B cell (primary cell): ENCODE data around the gene DCDC2B. TPM values are rescaled to one million over a fixed set of nuclear protein-coding genes. Genes with fewer than 3 reads are reported as not detected.

ENCODE experiments used
- ATAC-seq: fragments of 200-7000 bp; cut with Tn5 transposase; one replicate; pipeline ENCODE4 v1.10.0; 2021; ENCODE audit warnings: low read depth, mild to moderate bottlenecking, moderate number of reproducible peaks, moderate library complexity
- CTCF ChIA-PET: fragments of 350-600 bp; sonication (Branson Sonifier 250); formaldehyde crosslinking; loops from one replicate; lab custom pipeline; 2021; ENCODE audit warnings: antibody characterized with exemption, inconsistent platforms; lab: Charles Lee
- POLR2A ChIA-PET: fragments of 350-600 bp; sonication (Branson Sonifier 250); formaldehyde crosslinking; loops from one replicate; lab custom pipeline; 2021; ENCODE audit warnings: antibody characterized with exemption; lab: Charles Lee
- DNase-seq: peaks from one replicate; pipeline ENCODE4 v3.0.0; 2013
- H2AFZ ChIP-seq: 2 replicates; pipeline ENCODE4 v1.6.1; 2012; ENCODE audit warnings: mild to moderate bottlenecking, low read depth, low read length; ENCODE audit not compliant: insufficient read depth, poor library complexity, severe bottlenecking
- H3K27ac ChIP-seq, 2 donors: 1 replicate in 1 of 2; 2 replicates in 1 of 2; pipeline ENCODE4 v1.5.1; 2012 to 2013; ENCODE audit warnings: low read length in 2 of 2, mild to moderate bottlenecking in 2 of 2, moderate library complexity in 1 of 2
- H3K27me3 ChIP-seq, 4 experiments: fragments of 200-600 bp in 1 of 4; sonication (generic) in 1 of 4; replicated peaks in 1 of 4; 1 replicate in 2 of 4; 2 replicates in 2 of 4; pipeline versions ENCODE4 v1.6.1 to v1.7.0; 2013 to 2016; ENCODE audit warnings: low read length in 3 of 4, mild to moderate bottlenecking in 2 of 4, mixed read lengths in 1 of 4, moderate library complexity in 1 of 4; ENCODE audit not compliant: insufficient read depth in 4 of 4, control insufficient read depth in 3 of 4; ENCODE audit errors: control extremely low read depth in 1 of 4
- H3K36me3 ChIP-seq, 2 experiments: replicated peaks in 1 of 2; 1 replicate in 1 of 2; 2 replicates in 1 of 2; pipeline versions ENCODE4 v1.6.1 to v1.7.1; 2013; ENCODE audit warnings: low read length in 1 of 2; ENCODE audit not compliant: insufficient read depth in 2 of 2, control insufficient read depth in 1 of 2; ENCODE audit errors: control extremely low read depth in 1 of 2, extremely low read depth in 1 of 2
- H3K4me1 ChIP-seq, 2 donors: fragments of 200-600 bp in 1 of 2; sonication (generic) in 1 of 2; 1 replicate in 1 of 2; 2 replicates in 1 of 2; pipeline versions ENCODE4 v1.5.1 to v1.6.1; 2013 to 2017; ENCODE audit warnings: low read length in 2 of 2; ENCODE audit not compliant: control insufficient read depth in 2 of 2, insufficient read depth in 2 of 2
- H3K4me2 ChIP-seq: replicated peaks from 2 replicates; pipeline ENCODE3; 2012; ENCODE audit warnings: mild to moderate bottlenecking, low read depth, low read length; ENCODE audit not compliant: poor library complexity, severe bottlenecking
- H3K4me3 ChIP-seq, 5 experiments: fragments of 200-600 bp in 1 of 5; sonication (generic) in 1 of 5; 1 replicate in 3 of 5; 2 replicates in 2 of 5; pipeline versions ENCODE4 v1.5.1 to v1.7.0; 2011 to 2016; ENCODE audit warnings: low read length in 4 of 5, mild to moderate bottlenecking in 4 of 5, low read depth in 2 of 5, control low read depth in 1 of 5, moderate library complexity in 1 of 5; ENCODE audit not compliant: insufficient read depth in 1 of 5; ENCODE audit errors: control extremely low read depth in 1 of 5, extremely low read depth in 1 of 5
- H3K79me2 ChIP-seq: fragments of 200-600 bp; sonication (generic); one replicate; pipeline ENCODE4 v1.6.0; 2016; ENCODE audit warnings: low read length; ENCODE audit not compliant: control insufficient read depth, insufficient read depth
- H3K9ac ChIP-seq: fragments of 200-600 bp; sonication (generic); 2 replicates; pipeline ENCODE4 v1.6.1; 2017; ENCODE audit warnings: mild to moderate bottlenecking, low read length, moderate library complexity
- H3K9me3 ChIP-seq, 3 donors: one replicate each; pipeline versions ENCODE4 v1.6.1 to v1.7.1; 2013; ENCODE audit warnings: low read length in 2 of 3; ENCODE audit not compliant: control insufficient read depth in 2 of 3, insufficient read depth in 1 of 3; ENCODE audit errors: control extremely low read depth in 1 of 3
- H4K20me1 ChIP-seq: 2 replicates; pipeline ENCODE4 v1.6.0; 2012; ENCODE audit warnings: mild to moderate bottlenecking, low read length; ENCODE audit not compliant: insufficient read depth, control insufficient read depth, poor library complexity, severe bottlenecking
- H3K27ac Mint-ChIP-seq: one replicate; pipeline ENCODE4 v1.8.0; 2021; ENCODE audit warnings: mixed read lengths
- H3K27me3 Mint-ChIP-seq: one replicate; pipeline ENCODE4 v1.8.0; 2021; ENCODE audit warnings: mixed read lengths
- H3K4me1 Mint-ChIP-seq: one replicate; pipeline ENCODE4 v1.8.0; 2021; ENCODE audit warnings: mixed read lengths
- H3K4me3 Mint-ChIP-seq: one replicate; pipeline ENCODE4 v1.8.0; 2021; ENCODE audit warnings: mixed read lengths
- H3K9me3 Mint-ChIP-seq: one replicate; pipeline ENCODE4 v1.8.0; 2022; ENCODE audit warnings: mixed read lengths; ENCODE audit not compliant: insufficient read depth
- EZH2 ChIP-seq: IDR thresholded peaks from 2 replicates; pipeline ENCODE4 v1.6.1; 2012; ENCODE audit warnings: borderline replicate concordance, low read depth, mild to moderate bottlenecking, moderate library complexity, low read length; ENCODE audit not compliant: insufficient read depth, poor library complexity, severe bottlenecking
- WGBS: methylation state at CpG from one replicate; pipeline ENCODE4 v1.1.5; 2013; ENCODE audit warnings: missing lambda C conversion rate; ENCODE audit not compliant: insufficient coverage; 5-methylcytosine and 5-hydroxymethylcytosine counted together
- intact Hi-C: fragments of 100-400 bp; cut with micrococcal nuclease; formaldehyde crosslinking; loops from one replicate; pipeline ENCODE4 v1.10.0; 2022
- polyA plus RNA-seq: library from polyadenylated mRNA; depleted of rRNA; stranded (reverse); fragments of >200 nt; gene quantifications from 2 replicates; pipeline ENCODE4 v1.2.3, GENCODE V29; 2012
- total RNA-seq, 2 donors: library from RNA; stranded (reverse); fragments of 120-200 nt in 1 of 2; gene quantifications; 1 replicate in 1 of 2; 2 replicates in 1 of 2; pipeline versions ENCODE4 v1.2.3 to v1.2.4, GENCODE V29; 2013 to 2022
- TF ChIP-seq, protein P1 (sequence below): fragments of 200-600 bp; IDR thresholded peaks from one replicate; pipeline ENCODE4 v1.8.0; 2022; ENCODE audit warnings: antibody characterized with exemption, mild to moderate bottlenecking

The DCDC2B gene
- total and polyA plus RNA-seq, 2 donors (not counting 1 experiment from before 2014, with no cell fraction given) = not detected

- peaks cover 43% of the 10 kb centered on the region for H3K79me2 ChIP-seq
- peak within 1 kb of the TSS; percentile 96 for H3K4me3 Mint-ChIP-seq
- peak within 1 kb of the TSS; percentile 99 for H3K4me2 ChIP-seq
- TF ChIP-seq EZH2 = no peak
- TF ChIP-seq, protein P1, sequence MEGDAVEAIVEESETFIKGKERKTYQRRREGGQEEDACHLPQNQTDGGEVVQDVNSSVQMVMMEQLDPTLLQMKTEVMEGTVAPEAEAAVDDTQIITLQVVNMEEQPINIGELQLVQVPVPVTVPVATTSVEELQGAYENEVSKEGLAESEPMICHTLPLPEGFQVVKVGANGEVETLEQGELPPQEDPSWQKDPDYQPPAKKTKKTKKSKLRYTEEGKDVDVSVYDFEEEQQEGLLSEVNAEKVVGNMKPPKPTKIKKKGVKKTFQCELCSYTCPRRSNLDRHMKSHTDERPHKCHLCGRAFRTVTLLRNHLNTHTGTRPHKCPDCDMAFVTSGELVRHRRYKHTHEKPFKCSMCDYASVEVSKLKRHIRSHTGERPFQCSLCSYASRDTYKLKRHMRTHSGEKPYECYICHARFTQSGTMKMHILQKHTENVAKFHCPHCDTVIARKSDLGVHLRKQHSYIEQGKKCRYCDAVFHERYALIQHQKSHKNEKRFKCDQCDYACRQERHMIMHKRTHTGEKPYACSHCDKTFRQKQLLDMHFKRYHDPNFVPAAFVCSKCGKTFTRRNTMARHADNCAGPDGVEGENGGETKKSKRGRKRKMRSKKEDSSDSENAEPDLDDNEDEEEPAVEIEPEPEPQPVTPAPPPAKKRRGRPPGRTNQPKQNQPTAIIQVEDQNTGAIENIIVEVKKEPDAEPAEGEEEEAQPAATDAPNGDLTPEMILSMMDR = no peak
- POLR2A ChIA-PET = interaction anchor here (0.5 to 2.0 kb wide), 14 partner anchors 21 to 157 kb away, joined by 3 to 11 read pairs (median 4); partner anchors contain the start of genes CCDC28B, HDAC1, KPNA6 and MARCKSL1
- H3K9me3 Mint-ChIP-seq = no peaks in the 10 kb centered on the region
- peak within 1 kb of the TSS; percentile 82 for H3K9ac ChIP-seq
- peak; percentile 90 for ATAC-seq
- peaks cover 0 to 21% of the 10 kb centered on the region in 2 experiments for H3K36me3 ChIP-seq
- H3K27me3 Mint-ChIP-seq = no peaks in the 10 kb centered on the region
- intact Hi-C loops = loop anchor here (1.0 to 2.0 kb wide), 8 partner anchors 21 to 215 kb away; partner anchors contain the start of genes BSDC1, CCDC28B, EIF3I and IQCC
- peak within 1 kb of the TSS; percentile 76 to 90 for H3K27ac ChIP-seq
- H3K27me3 ChIP-seq = no peaks in the 10 kb centered on the region
- H3K4me3 ChIP-seq = peak within 1 kb of the TSS; percentile 71 to 92 (median 76)
- peak; percentile 94 for DNase-seq
- peaks cover 21 to 31% of the 10 kb centered on the region in 2 donors for H3K4me1 ChIP-seq
- CTCF ChIA-PET = interaction anchor here (0.6 to 2.0 kb wide), 12 partner anchors 19 to 214 kb away, joined by 3 to 6 read pairs (median 3); partner anchors contain the start of genes BSDC1 and KPNA6
- peaks cover 23% of the 10 kb centered on the region for H4K20me1 ChIP-seq
- WGBS = under 1% methylated on average over 79 of the region's 79 CpGs
- H2AFZ ChIP-seq = peak within 1 kb of the TSS; percentile 85
- H3K4me1 Mint-ChIP-seq = peaks cover 35% of the 10 kb centered on the region
- peak within 1 kb of the TSS; percentile 99 for H3K27ac Mint-ChIP-seq
- no peaks in the 10 kb centered on the region for H3K9me3 ChIP-seq
These were observed 29.3 kb upstream of the DCDC2B start, which contains the start of gene TXLNA for GRCh38 chr1:32179443-32180185. Gene TXLNA (plus strand): TSS chr1:32179675. CDS start chr1:32180346, 671 bp downstream.
